NCI-H2227 (cell line): Measurements from ENCODE around the gene FANK1.
"Not testable (repeated sequence)": the region's sequence is repeated elsewhere in the genome, so short reads cannot be mapped to it uniquely, and the experiment has no call there.

Experiments
- DNase-seq: peaks from one replicate; lab custom pipeline; 2025; ENCODE audit not compliant: unreplicated experiment; lab: John Stamatoyannopoulos, UW

Gene FANK1

DNA sequence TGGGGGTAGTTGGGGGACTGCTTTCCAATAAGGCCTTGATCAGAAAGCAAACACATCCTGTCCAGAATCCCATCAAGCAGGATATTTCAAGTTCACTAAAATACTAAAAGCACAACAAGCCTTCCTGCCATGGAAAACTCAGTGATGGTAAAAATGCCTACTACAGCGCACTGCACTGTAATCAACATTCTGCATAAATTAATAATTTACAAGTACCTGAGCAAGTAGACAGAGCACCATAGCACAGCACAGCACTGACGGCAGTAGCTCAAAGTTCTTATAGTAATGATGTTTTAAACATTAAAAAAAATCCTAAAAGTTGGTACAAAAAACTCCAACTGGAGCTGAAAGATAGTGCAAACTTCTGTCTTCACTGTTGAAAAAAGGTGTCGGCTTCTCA, 120.5 kb downstream of the FANK1 start:
- no peak for DNase-seq

DNA sequence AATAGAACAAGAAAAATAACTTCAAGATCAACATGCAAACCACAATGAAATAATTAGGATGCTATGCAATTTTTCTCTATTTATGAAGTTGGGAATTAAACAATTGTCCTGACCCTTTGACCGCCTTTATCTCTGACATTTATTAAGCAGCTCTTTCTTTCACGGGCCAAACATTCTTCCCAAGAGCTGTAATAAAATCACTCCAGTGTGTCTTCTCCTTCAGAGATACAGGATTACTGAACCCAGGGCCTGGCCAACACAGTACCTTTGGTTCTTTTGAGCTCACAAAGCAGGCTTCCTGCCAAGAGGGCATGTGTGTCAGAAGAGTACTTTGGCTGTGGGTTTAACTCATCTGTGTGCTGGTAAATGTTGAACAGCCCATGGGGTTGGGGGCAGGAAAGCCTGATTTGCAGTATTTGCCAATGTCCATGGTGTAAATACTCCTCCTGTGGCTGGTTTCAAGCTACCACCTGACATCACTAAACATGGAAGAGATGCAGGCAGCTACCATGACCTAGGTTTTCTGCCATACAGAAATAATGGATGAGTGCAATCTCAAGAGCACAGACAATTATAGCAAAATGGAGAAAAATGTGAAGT, 121.7 kb downstream of the FANK1 start:
- no peak for DNase-seq

DNA sequence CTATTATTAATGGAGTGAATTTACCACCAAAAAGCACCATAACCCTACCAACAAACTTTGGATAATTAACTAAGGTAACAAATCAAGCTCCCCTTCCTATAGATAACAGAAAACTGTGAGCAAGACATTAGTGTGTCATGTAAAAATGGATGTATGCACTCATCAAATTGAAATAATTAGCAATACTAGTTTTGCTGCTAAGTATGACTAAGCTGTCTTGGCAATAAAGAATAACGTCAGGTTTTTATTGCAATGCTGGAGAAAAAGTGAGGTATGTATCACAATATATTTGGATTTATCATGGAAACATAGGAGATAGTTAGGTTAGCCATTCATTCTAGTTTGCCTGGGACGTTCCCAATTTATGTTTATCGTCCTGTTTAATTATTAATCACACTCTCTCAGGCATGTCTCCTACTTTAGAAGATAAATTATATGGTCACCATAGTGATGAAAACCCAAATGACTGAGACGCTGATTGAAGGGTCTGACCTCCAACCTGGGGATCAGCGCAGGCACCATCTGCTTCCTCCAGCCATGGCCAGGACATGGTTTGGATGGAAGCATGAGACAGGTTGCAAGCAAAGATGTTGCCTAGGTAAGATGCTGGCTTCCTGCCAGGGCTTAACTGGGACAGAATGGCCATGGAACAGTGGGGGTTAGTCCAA, 125.6 kb downstream of the FANK1 start:
- DNase-seq, result no peak

DNA sequence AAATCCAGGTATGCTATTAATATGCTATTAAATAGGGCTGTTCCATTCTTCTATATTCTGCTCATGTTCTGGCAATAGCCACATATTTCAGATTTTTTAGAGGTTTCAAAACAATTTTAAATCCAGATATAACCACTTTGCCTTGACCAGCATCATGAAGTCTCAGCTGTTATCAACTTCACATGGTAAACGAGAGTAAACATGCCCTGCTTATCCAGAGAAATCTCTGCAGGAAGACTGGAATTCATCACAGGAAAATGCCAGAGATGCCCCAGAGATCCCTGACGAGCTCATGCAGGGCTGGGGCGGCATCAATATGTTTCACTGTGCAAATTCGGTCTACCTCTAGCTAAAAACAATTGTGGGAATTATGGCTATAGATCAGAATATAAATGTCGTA, 126.5 kb downstream of the FANK1 start:
- no peak for DNase-seq

DNA sequence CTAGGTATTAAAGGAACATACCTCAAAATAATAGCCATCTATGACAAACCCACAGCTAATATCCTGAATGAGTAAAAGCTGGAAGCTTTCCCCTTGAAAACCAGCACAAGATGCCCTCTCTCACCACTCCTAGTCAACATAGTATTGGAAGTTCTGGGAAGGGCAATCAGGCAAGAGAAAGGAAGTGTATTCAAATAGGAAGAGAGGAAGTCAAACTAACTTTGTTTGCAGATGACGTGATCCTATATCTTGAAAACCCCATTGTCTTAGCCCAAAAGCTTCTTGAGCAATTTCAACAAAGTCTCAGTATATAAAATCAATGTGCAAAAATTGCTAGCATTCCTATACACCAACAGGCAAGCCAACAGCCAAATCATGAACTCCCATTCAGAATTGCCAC, 131.3 kb downstream of the FANK1 start:
- no peak for DNase-seq

DNA sequence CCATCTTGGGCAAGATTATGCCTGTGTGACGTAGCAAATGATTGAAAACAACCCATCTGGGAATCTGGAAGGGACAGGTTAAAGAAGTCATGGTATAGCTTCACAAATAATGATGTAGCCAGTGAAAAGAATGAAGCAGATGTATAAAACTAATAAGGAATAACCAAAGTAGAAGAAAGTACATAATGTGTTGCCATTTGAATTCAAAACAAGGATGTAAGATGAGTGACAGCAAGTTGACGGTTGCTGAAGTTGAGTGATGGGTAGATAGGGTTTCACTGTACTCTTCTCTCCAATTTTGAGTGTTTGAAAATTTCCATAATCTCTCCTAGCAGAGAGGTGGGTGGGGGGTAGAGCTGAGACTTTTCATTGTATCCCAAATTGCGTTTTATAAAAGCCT, 133.6 kb downstream of the FANK1 start:
- no peak for DNase-seq

DNA sequence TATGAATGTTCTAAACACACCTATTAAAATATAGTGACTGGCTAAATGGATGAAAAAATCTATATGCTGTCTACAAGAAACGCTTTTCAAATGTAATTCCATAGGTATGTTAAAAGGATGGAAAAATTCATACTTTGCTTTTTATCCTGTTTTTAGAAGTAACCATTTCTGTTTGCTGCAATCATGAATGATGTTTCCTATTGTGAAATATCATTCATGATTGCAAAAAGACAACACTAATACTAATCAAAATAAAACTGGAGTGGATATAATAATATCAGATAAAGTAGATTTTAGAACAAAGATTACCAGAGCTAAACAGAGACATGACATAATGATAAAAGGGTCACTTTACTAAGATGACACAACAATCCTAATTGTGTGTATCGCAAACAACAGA, 138.2 kb downstream of the FANK1 start:
- DNase-seq, result no peak

DNA sequence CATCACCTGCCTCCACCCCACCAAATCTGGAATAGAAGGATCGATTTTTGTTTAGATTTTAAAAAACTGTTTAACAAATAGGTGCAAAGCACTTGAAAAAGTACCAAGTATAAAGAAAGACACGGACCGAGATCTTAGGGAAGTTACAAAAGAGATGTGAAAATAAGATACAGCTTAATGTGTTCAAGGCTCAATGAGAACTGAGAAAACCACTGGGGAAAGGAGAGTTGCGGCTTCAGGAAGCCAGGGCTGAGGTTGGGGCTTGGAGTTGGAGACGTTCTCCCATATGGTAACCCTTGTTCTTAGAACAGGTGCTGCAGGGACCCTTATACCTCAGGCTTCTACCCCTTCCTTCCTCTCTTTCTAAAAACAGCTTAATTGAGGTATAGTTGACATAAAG, 140.2 kb downstream of the FANK1 start:
- no peak for DNase-seq

DNA sequence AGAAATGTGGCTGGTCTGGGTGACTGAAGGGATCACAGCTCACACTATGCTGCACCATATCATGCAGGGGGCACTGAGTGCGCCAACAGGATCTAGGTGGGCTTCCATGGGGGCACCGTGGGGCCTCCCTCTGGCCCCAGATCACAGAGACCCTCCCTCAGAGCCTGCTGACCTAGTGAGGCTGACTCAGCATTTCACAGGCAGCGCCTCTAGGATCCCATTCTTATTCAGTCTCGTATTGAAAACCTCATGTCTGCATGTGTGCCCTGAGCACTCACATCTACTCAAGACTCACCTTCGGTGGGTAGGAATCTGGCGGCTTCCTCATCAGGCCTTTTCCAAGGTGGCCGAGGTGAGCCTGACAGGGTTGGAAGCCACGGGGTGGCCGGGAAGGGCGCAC, 141.6 kb downstream of the FANK1 start:
- DNase-seq, result no peak

DNA sequence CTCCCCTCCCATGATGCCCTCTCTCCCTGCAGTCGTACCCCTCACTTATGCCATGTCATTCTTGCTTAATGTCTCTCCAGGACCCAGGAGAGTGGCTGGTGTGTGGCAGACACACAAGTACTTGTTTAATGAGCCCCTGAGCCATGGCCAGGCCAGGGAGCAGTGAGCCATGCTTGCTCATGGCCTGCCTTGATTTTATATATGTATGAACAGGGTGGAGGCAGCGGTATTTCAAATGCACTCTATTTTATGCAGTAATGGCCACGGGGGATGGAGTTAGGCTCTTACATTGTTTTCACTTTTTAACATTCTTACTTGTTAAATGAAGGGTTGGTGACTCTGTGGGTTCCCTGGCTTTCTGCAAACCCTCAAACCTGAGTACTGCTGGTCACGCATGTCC, 144.8 kb downstream of the FANK1 start:
- DNase-seq, result no peak

DNA sequence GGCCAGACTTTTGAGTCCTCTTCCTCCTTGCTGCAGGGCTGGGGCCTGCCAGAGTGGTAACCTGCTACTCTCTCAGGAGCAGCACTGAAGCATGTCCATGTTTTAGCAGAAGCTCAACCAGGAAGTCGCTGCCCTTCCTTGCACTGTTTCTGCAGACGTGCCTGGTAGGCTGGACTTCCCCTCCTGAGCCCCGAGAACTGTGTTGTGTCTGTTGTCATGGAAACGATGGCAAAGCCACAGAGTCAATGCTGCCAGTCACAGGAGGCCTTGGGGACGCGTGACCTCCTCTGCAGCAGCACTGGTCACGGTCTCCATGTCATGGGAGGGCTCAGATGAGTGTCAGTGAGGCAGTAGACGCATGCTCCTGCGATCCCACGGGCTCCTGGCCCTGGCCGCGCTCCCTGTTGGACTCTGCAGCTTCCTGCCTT, 145.5 kb downstream of the FANK1 start:
- DNase-seq, result no peak

DNA sequence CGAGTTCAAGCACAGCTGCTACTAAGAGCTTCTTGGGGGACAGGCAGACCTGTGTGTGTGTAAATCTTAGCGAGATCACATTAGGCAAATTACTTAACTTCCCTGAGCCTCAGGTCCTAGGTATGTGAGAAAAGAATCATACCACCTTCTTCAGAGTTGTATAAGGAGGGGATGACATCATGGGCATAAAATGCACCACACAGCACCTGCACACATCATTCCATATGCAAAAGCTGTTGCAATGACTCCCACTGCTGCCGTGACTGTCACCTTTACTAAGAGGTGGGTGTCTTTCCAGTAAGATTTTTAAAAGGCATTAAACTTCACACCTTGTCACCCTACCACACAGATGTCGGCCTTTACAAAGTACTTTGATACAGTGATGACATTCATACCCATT, 146.0 kb downstream of the FANK1 start:
- no peak for DNase-seq

DNA sequence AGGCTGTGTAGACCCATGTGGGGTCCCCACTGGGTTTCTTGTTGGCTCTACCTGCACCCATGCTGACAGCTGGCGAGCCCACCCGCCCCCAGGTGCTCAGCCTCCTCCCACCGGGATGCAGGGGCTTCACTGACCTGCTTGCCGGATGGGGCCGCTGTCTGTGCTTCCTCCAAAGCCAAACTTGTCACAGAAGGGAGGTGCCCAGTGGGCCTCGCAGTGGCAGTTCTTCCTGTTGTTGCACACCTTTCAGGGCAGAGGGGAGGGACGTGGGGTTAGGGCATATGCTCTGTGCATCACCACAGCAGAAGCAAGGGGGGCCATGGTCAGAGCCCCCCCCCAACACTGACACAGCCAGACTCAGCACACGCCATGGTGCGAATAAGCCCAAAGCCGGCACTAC, 146.5 kb downstream of the FANK1 start:
- DNase-seq, result no peak

DNA sequence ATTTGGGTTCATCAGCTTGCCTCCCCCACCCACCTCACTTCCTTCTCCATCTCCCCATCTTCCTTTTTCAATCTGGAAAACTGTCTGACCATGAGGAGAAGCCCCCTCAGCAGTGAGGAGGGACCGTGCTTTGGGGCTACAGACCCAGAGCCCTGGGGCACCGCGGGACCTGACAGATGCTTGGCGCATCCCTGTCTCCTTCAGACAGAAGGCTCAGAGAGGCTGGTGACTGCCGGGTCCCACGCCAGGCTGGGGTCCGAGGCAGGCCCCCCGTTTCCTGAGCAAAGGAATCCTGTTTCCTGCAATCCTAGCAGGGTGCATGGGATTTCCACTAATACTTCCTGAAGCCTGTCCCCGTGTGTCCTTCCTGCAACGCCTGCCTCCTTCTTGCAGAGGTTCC, 147.0 kb downstream of the FANK1 start:
- no peak for DNase-seq

DNA sequence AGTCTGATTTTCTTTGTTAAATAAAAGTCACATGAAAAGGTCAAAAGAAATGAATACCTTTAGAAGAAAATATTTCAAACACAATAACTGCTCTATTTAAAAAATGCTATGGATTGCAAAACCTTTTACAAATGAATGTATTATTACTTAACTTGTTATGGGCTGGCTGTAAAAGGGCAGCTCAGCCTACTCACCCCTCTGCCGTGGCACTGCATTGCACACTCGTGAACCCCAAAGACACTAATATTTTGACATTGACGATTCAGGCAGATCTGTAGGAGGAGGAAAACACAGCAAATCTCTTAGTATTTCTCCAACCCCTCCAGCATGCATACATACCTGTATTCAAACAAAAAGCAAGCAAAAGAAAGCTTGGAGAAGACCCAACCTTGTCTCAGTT, 149.5 kb downstream of the FANK1 start:
- no peak for DNase-seq

DNA sequence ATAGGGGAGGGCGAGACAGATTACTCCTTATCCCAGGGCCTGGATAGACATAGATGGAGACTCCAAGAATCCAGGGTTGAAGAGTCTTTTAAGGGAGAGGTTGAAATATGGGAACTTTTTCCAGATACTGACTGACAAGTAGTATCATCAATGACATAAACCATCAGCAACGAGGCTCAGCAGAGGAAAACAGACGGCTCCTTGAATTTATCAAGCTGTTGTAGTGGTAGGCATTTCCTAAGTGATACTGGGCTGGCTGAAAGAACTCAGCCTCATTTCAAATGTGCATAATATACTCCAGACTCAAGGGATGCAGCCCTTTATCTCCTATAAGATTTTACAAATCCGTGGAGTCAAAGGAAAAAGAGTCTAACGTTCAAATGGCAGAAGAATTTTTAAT, 150.5 kb downstream of the FANK1 start:
- DNase-seq, result no peak

DNA sequence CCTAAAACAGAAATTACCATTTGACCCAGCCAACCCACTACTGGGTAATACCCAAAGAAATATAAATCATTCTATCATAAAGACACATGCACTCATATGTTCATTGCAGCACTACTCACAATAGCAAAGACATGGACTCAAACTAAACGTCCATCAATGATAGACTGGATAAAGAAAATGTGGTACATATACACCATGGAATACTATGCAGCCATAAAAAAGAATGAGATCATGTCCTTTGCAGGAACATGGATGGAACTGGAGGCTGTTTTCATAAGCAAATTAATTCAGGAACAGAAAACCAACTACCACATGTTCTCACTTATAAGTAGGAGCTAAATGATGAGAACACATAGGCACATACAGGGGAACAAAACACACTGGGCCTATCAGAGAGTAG, 151.4 kb downstream of the FANK1 start:
- DNase-seq, result not testable (repeated sequence)

DNA sequence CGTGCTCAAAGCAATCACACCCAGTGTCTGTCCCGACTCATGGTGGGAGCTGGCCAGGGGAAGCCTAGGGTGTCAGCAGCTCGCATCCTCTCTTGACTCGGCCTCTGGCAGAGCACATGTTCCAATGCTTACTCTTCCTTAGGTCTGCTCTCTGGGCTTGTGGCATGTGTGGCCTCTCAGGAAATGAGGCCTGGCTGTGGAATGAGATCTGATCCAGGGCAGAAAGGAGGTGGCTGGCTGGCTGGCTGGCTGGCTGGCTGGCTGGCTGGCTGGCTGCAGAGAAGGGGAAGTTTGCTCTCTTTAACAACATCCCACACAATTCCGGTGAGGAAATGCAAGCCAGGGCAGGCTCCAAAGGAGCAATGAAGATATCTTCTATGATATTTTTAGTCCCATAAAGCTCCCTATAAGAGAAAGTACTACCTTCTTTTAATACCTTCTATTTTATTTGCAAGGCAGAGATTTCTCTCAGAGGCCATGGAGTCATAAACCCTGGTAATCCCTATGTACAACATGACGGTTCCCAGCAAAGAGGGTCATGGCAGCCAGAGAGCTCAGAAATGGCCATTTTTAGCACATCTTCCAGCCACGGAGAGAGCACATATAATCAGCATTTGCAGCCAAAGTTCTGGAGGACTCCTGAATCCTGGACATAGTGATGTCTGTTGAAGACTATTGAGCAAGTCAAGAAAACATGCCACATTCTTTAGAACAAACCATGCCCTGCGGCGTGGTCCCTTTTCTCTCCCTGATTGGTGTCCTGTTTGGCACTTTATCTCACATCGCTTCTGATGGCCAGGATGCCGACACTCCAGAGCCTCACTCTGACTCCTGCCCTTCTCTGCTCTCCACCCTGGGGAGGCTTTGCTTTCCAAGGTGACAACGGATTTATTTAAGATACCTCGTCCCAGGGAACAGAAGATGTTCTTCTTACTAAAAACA, 153.7 kb downstream of the FANK1 start:
- no peak for DNase-seq

DNA sequence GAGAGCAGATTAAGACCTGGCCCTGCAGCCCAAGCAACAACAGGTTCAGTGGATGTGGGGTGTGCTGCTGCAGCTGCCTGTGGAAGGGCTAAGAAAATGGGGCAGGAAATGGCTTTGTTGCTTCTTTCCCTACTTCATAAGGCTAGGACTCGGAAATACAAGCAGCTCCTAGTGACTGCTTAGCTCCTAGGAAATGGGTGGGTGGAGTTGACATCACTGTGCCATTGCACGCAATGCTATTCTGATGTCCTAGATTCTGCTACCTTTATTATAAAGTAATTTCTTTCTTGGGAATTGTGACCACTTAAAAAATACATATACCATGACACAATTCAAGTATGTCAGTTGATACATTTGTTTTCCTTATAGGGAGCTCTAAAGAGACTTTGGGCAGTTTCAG, 155.8 kb downstream of the FANK1 start:
- DNase-seq, result no peak

DNA sequence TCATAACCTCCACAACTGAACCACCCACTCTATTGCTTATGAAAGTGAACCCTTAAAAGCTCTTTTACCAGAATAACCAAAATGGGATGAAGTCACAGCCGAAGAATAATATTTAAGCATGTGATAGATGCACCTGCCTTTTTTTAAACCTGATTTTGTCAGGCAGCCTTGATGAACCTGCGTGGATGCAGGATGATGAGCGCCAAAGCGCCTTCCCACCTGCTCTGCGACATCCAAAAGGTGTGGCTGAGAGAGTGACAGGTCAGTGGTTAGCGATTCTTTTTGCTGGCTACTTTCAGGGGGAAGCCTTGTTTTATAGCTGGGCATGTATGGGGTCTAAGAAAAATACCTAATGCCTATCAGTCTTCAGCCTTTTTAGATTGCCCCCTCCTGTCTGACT, 157.8 kb downstream of the FANK1 start:
- DNase-seq, result no peak

DNA sequence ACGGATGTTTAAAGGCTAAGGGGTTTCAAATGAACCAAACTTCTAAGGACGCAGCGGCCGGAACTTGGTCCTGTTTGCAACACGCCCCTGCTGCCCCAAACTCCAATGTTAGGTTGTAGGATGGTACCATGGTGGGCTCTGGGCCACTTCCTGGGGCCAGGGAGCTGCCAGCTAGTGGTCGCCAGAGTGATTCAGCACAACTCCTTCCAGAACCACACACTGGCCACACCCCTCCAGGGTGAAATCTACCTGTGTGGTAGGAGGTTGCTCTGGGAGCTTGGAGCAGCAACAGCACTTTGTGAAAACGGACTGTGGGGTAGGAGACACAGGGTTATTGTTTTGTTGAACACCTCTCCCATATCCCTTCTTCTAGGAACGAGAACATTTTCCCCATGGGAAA, 161.1 kb downstream of the FANK1 start:
- no peak for DNase-seq

DNA sequence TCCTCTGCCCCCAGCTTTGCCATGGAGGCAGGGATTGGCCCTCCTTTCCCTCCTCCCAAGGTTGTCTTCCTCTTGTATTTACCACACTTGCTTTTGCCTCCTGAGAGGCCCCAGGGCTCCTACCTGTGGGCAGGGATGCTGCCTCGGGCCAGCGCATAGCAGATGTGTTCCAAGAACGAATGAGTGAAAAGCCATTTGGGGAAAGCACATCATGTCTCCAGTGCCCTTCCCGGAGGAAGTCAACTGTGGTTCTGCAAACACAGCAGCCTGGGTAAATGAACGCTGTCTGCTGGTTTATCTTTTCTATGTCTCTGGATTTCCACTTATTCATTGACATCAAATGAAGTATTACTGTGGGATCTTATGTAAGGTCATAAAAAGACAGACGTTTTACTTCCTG, 161.7 kb downstream of the FANK1 start:
- no peak for DNase-seq
